BLaER1 treated with 17β-estradiol and CSF1 and Interleukin-3, amounts not matched to agents 10 nM and 100 nM (cell line): Measurements from ENCODE around the gene DCTN2.
"Not testable (repeated sequence)": the region's sequence is repeated elsewhere in the genome, so short reads cannot be mapped to it uniquely, and the experiment has no call there.

ENCODE experiments used
- H3K27ac ChIP-seq, 11 experiments: shearing (Covaris generic); formaldehyde crosslinking; 2 replicates each; pipeline ENCODE4 v1.8.1; 2022
- H3K27me3 ChIP-seq, 11 experiments: shearing (Covaris generic); formaldehyde crosslinking; 2 replicates each; pipeline ENCODE4 v1.8.1; 2022
- H3K36me3 ChIP-seq, 11 experiments: shearing (Covaris generic); formaldehyde crosslinking; 2 replicates each; pipeline ENCODE4 v1.8.1; 2022
- H3K4me1 ChIP-seq, 10 experiments: shearing (Covaris generic); formaldehyde crosslinking; 2 replicates each; pipeline ENCODE4 v1.8.1; 2022
- H3K4me2 ChIP-seq, 11 experiments: shearing (Covaris generic); formaldehyde crosslinking; 2 replicates each; pipeline ENCODE4 v1.8.1; 2022
- H3K4me3 ChIP-seq, 10 experiments: shearing (Covaris generic); formaldehyde crosslinking; 2 replicates each; pipeline ENCODE4 v1.8.1; 2022
- H3K9ac ChIP-seq, 11 experiments: shearing (Covaris generic); formaldehyde crosslinking; 2 replicates each; pipeline ENCODE4 v1.8.1; 2022
- H3K9me3 ChIP-seq, 11 experiments: shearing (Covaris generic); formaldehyde crosslinking; replicated peaks in 1 of 11; 2 replicates each; pipeline ENCODE4 v1.8.1; 2022
- H4K20me1 ChIP-seq, 11 experiments: shearing (Covaris generic); formaldehyde crosslinking; 2 replicates each; pipeline ENCODE4 v1.8.1; 2022
- Cebpa-rat ChIP-seq, 11 experiments: shearing (Covaris generic); IDR thresholded peaks; 2 replicates each; pipeline ENCODE4 v1.8.1; 2022

The DCTN2 gene

DNA sequence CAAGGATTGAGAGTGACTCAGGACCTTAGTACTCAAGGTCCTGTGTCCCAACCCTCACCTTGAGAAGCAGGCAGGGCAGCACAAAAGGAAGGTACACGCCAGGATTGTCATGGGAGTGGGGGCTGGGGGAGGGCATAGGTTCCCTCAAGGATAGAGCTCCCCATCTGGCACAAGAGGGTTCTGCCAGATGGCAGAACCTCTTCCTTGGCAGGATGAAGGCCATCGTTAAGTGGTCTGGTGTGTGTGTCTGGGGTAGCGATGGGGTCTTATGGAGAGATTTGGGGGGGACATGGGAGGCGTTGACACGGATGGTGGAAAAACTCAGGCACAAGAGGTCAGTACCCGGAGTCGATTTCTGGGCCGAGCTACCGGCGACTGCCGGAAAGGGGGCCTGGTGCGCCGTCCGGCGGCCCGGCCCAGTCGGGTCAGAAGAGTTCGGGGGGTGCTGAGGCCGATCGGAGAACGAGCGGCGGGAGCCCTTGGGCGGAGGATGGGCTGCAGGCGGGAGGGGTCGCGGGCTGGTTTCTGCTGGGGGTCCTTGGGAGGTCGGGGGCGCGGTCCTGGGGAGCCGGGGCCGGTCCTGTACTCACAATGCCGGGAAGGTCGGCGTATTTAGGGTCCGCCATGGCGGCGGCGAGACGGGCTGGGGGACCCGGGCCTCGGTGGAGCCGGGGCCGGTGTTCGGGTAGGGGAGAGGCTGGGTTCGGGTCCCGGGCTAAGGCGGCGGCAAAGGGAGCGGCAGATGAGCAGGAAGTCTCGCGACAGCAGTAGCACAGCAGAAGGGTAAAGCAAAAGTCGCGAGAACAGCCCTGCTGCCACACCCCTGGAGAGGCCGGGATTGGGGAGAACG, at the start of gene DCTN2:
TSS of gene DCTN2 (minus strand) at position 755 of the 850 bp plus-strand sequence. CDS start at position 626, 129 bp downstream.
- Histone ChIP-seq H3K4me3 (peak within 1 kb of the TSS; percentile 79 to 99 (median 94)), H3K9me3 (no peaks in the 10 kb centered on the region), H4K20me1 (peaks cover 0 to 23% (median 7%) of the 10 kb centered on the region in 11 experiments; a peak in 9 of 22 replicates), H3K27ac (peak within 1 kb of the TSS; percentile 75 to 96 (median 89)), H3K27me3 (peaks cover 43 to 46% (median 44%) of the 10 kb centered on the region in 11 experiments), H3K4me2 (peak within 1 kb of the TSS; percentile 78 to 98 (median 95)), H3K9ac (peak within 1 kb of the TSS; percentile 88 to 98 (median 95)), H3K36me3 (peaks cover 5 to 24% (median 11%) of the 10 kb centered on the region in 11 experiments; a peak in 21 of 22 replicates), H3K4me1 (peaks cover 35 to 46% (median 45%) of the 10 kb centered on the region in 10 experiments)
- TF ChIP-seq Cebpa-rat (IDR thresholded peaks at IDR 0.05): no peak

DNA sequence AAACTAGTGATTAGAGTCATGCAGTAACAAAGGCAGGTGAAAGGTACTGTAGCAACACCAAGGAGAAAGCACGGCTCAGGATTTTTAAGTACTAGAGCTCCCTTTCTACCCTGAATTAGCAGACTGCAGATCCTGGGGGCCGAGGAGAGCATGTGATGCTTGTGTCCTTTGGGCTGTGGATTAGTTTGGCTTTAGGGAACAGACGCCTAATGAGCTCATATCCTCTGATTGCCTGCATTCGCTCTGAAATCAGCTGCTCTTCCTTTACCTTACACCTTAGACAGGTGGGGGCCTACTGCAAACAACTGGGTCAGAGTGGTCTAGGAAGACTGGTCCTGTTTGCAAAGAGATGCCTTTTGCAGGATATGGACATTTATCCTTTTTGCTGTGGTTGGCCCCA, 46.2 kb upstream of the DCTN2 start:
- no peaks in the 10 kb centered on the region for H4K20me1 ChIP-seq
- H3K9me3 ChIP-seq: no peaks in the 10 kb centered on the region; a peak in 1 of 22 replicates
- no peak for TF ChIP-seq Cebpa-rat (IDR thresholded peaks at IDR 0.05)
- peaks cover 11 to 22% (median 19%) of the 10 kb centered on the region in 10 experiments for H3K4me1 ChIP-seq
- H3K4me3 ChIP-seq: no peak overlapping the region
- peaks cover 0 to 15% (median 0%) of the 10 kb centered on the region in 11 experiments; a peak in 5 of 22 replicates for H3K36me3 ChIP-seq
- peaks cover 16 to 29% (median 23%) of the 10 kb centered on the region in 11 experiments; a peak in 21 of 22 replicates for H3K27me3 ChIP-seq
- H3K27ac ChIP-seq: no peak overlapping the region
- H3K4me2 ChIP-seq: no peak overlapping the region
- H3K9ac ChIP-seq: no peak overlapping the region

DNA sequence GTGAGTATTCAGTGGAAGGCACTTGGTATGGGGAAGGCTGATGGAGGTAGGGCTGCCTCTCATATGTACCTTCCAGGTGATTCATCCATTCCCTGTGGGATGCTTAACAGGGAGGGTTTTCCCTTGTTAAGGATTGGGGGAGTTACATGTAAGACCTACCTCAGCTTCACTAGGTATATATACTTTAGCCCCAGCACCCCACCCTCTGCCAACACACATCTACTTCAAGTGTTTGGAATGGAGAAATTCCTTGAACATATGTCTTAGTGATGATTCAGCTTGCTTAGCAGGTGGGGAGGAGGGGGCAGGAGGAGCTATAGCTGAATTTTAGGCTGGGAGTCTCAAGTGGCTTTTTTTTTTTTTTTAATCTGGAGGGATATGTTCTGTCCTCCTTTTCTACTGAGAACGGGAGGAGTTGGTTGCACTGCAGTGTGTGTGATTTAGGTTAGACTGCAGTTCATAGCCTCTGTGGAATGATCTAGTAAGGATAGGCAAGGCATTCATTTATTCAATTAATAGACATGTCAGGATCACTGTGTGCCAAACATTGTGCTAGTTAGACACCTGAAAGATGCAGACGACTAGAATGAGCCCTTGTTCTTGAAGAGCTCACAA, 45.7 kb upstream of the DCTN2 start:
- Histone ChIP-seq H3K27me3 (peaks cover 16 to 32% (median 23%) of the 10 kb centered on the region in 11 experiments; a peak in 21 of 22 replicates), H4K20me1 (no peaks in the 10 kb centered on the region), H3K9ac (no peak overlapping the region), H3K27ac (no peak overlapping the region), H3K36me3 (peaks cover 0 to 15% (median 0%) of the 10 kb centered on the region in 11 experiments; a peak in 5 of 22 replicates), H3K4me2 (peak overlapping the region in 6 of 11 experiments; percentile 86 to 98 (median 92); a peak in 6 of 22 replicates), H3K4me1 (peaks cover 11 to 22% (median 19%) of the 10 kb centered on the region in 10 experiments), H3K4me3 (no peak overlapping the region), H3K9me3 (no peaks in the 10 kb centered on the region; a peak in 1 of 22 replicates)
- no peak for TF ChIP-seq Cebpa-rat (IDR thresholded peaks at IDR 0.05)

DNA sequence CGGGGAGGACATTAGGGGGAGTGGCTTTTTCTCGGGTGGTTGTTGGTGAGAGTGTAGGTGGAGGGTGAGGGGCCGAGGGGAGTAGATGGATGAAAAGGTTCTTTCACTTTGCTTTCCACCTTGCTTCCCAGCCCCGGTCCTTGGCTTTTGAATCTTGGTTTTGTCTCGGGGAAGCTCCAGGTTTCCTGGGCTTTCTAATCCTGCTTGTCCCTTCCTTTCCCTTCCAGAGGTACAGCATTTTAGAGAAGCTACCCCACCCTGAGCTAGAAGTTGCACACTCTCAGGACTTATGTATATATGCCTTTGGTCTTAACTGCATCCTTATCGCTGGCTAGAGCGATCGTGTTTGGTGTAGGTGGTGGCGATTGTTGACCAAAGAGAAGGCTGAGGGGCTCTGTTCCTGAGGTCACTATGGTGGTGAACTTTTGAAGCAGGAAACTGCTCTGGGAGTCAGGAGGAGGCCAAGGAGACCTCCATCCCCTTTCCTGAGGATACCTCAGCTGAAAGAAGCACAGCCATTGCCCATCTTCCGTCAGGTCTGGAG, 44.9 kb upstream of the DCTN2 start:
- Histone ChIP-seq H3K4me2 (peak overlapping the region; percentile 85 to 98 (median 90)), H3K4me1 (peaks cover 11 to 22% (median 19%) of the 10 kb centered on the region in 10 experiments), H3K36me3 (peaks cover 0 to 15% (median 0%) of the 10 kb centered on the region in 11 experiments; a peak in 5 of 22 replicates), H3K27me3 (peaks cover 16 to 32% (median 23%) of the 10 kb centered on the region in 11 experiments; a peak in 21 of 22 replicates), H4K20me1 (no peaks in the 10 kb centered on the region), H3K9me3 (no peaks in the 10 kb centered on the region; a peak in 1 of 22 replicates), H3K27ac (no peak overlapping the region), H3K4me3 (peak overlapping the region; percentile 58 to 73 (median 64); a peak in 17 of 20 replicates), H3K9ac (peak overlapping the region in 3 of 11 experiments; percentile 65 to 77 (median 67); a peak in 3 of 22 replicates)
- TF ChIP-seq Cebpa-rat (IDR thresholded peaks at IDR 0.05): no peak

DNA sequence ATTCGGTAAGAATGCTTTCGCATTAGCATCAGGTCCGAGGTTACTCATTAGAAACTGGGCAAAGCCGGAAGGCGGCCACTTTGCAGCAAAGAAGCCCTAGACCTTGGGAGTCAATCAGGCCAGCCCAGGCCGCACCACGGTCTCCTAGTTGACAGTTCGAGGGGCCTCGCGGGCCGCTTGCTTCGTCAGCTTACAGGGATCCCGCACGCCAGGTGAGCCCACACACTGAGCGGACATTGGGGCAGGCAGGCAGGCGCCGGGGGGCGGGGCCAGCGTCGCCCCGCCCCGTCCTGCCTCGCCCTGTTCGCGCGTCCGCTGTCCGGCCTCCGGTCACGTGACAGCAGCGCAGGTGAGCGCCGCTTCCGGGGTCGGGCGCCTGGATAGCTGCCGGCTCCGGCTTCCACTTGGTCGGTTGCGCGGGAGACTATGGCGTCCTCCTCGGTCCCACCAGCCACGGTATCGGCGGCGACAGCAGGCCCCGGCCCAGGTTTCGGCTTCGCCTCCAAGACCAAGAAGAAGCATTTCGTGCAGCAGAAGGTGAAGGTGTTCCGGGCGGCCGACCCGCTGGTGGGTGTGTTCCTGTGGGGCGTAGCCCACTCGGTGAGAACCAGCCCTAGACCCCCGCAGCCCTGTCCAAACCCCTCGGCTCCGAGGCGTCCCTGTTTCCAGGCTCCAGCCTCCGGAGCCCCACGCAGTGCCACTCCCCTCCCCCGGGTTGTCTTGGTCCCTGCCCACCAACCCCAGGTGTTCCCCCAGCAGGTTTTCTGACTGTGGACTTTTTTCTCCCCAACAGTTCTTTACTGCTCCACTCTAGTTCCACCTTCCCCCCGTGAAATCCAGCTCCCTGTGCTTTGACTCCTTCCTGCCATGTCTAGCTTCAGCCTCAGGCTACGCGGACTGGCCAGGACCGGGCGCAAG, 44.1 kb upstream of the DCTN2 start, which contains the start of gene PIP4K2C:
TSS of gene PIP4K2C (plus strand) at position 329 of the 918 bp plus-strand sequence. CDS start at position 427, 98 bp downstream.
- Histone ChIP-seq H3K9me3 (no peaks in the 10 kb centered on the region; a peak in 1 of 22 replicates), H3K4me1 (peaks cover 11 to 22% (median 19%) of the 10 kb centered on the region in 10 experiments), H4K20me1 (no peaks in the 10 kb centered on the region; a peak in 1 of 22 replicates), H3K27me3 (peaks cover 16 to 32% (median 23%) of the 10 kb centered on the region in 11 experiments; a peak in 21 of 22 replicates), H3K4me2 (peak within 1 kb of the TSS; percentile 85 to 98 (median 90)), H3K4me3 (peak within 1 kb of the TSS; percentile 58 to 73 (median 64)), H3K36me3 (peaks cover 0 to 14% (median 0%) of the 10 kb centered on the region in 11 experiments; a peak in 4 of 22 replicates), H3K27ac (peak within 1 kb of the TSS in 8 of 11 experiments; percentile 2 to 53 (median 28); a peak in 10 of 22 replicates), H3K9ac (peak within 1 kb of the TSS; percentile 16 to 77 (median 62); a peak in 21 of 22 replicates)
- TF ChIP-seq Cebpa-rat (IDR thresholded peaks at IDR 0.05): no peak

DNA sequence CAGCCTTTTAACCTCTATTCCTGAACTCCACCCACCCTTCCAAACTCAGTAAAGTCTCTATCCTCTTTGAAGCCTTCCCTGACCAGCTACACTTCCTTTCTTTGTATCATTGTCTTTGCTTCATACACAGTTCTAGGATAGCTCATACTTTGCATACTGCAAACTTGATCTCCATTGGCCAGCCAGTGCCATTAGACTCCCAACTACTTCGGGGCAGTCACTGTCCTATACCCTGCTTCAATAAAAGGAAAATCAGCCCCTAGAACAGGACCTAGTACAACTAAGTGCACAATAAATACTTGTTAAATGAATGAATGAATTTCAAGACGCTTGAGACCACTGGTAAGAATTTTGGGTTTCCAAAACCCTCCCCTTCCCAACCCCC, 43.5 kb upstream of the DCTN2 start:
- Histone ChIP-seq H3K9me3 (no peaks in the 10 kb centered on the region; a peak in 1 of 22 replicates), H3K9ac (peak overlapping the region in 8 of 11 experiments; percentile 62 to 77 (median 64); a peak in 14 of 22 replicates), H3K27me3 (peaks cover 16 to 32% (median 23%) of the 10 kb centered on the region in 11 experiments; a peak in 21 of 22 replicates), H3K27ac (peak overlapping the region in 1 of 11 experiments; percentile 12; a peak in 1 of 22 replicates), H3K4me1 (peaks cover 11 to 22% (median 19%) of the 10 kb centered on the region in 10 experiments), H4K20me1 (no peaks in the 10 kb centered on the region; a peak in 1 of 22 replicates), H3K4me3 (peak overlapping the region; percentile 58 to 73 (median 64)), H3K36me3 (peaks cover 0 to 7% (median 0%) of the 10 kb centered on the region in 11 experiments; a peak in 2 of 22 replicates), H3K4me2 (peak overlapping the region; percentile 85 to 98 (median 90))
- no peak for TF ChIP-seq Cebpa-rat (IDR thresholded peaks at IDR 0.05)

DNA sequence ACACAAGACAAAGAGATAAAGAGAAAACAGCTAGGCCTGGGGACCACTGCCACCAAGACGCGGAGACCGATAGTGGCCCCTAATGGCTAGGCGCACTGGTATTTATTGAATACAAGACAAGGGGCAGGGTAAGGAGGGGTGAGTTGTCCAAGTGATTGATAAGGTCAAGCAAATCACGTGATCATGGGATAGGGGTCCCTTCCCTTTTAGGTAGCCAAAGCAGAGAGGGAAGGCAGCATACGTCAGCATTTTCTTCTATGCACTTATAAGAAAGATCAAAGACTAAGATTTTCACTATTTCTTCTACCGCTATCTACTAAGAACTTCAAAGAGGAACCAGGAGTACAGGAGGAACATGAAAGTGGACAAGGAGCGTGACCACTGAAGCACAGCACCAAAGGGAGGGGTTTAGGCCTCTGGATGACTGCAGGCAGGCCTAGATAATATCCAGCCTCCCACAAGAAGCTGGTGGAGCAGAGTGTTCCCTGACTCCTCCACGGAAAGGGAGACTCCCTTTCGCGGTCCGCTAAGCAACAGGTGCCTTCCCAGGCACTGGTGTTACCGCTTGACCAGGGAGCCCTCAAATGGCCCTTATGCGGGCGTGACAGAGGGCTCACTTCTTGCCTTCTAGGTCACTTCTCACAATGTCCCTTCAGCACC, 42.1 kb upstream of the DCTN2 start:
- not testable (repeated sequence) for H3K36me3 ChIP-seq, H3K4me2 ChIP-seq, H3K27ac ChIP-seq, H3K9ac ChIP-seq, H4K20me1 ChIP-seq, H3K9me3 ChIP-seq, H3K4me3 ChIP-seq
- Histone ChIP-seq H3K27me3 (peaks cover 16 to 32% (median 23%) of the 10 kb centered on the region in 11 experiments; a peak in 21 of 22 replicates), H3K4me1 (peaks cover 16 to 34% (median 23%) of the 10 kb centered on the region in 10 experiments)
